Measurements from ENCODE around the gene MRGPRD.

The MRGPRD gene

GRCh38 chr11:68946416-68947090 lies 34.2 kb downstream of the MRGPRD start:
- ATAC-seq (ENCODE audit: insufficient read depth, low read depth) (no peak), DNase-seq (no peak)
- Histone ChIP-seq H3K4me1 (ENCODE audit: insufficient read depth, low read length) (no peaks in the 10 kb centered on the region), H2AFZ (ENCODE audit: low read depth, low read length) (no peak overlapping the region), H3K27me3 (ENCODE audit: insufficient read depth, low read length, poor library complexity) (no peaks in the 10 kb centered on the region), H3K4me2 (ENCODE audit: insufficient read depth, low read length) (no peak overlapping the region), H3K79me2 (ENCODE audit: insufficient read depth, low read length) (no peaks in the 10 kb centered on the region), H4K20me1 (ENCODE audit: insufficient read depth, low read length) (no peaks in the 10 kb centered on the region), H3K36me3 (ENCODE audit: insufficient read depth, low read length) (no peaks in the 10 kb centered on the region), H3K9ac (ENCODE audit: low read depth, low read length) (no peak overlapping the region), H3K9me3 (ENCODE audit: insufficient read depth, low read length, severe bottlenecking) (no peaks in the 10 kb centered on the region), H3K4me3 (ENCODE audit: low read depth in 1 of 2, low read length in 2 of 2) (no peak overlapping the region), H3K27ac (ENCODE audit: low read length) (no peak overlapping the region)
- no peak for TF ChIP-seq EZH2 (IDR thresholded peaks at IDR 0.05; ENCODE audit: borderline replicate concordance, low read depth, low read length, severe bottlenecking)
- no peak for TF ChIP-seq CTCF (IDR thresholded peaks at IDR 0.05; ENCODE audit: borderline replicate concordance, extremely low read depth, low read length, poor library complexity, severe bottlenecking)

- ATAC-seq (ENCODE audit: insufficient read depth, low read depth) (no peak), DNase-seq (no peak)
- no peak overlapping the region for H3K9ac ChIP-seq (ENCODE audit: low read depth, low read length)
- H3K36me3 ChIP-seq (ENCODE audit: insufficient read depth, low read length) = peaks cover 23% of the 10 kb centered on the region
- no peak overlapping the region for H3K4me3 ChIP-seq (ENCODE audit: low read depth in 1 of 2, low read length in 2 of 2)
- no peaks in the 10 kb centered on the region for H3K79me2 ChIP-seq (ENCODE audit: insufficient read depth, low read length)
- H3K9me3 ChIP-seq (ENCODE audit: insufficient read depth, low read length, severe bottlenecking) = no peaks in the 10 kb centered on the region
- H4K20me1 ChIP-seq (ENCODE audit: insufficient read depth, low read length) = 0 out of 2 replicates have a peak, but pooled peaks cover 6% of the 10 kb centered on the region
- H3K4me2 ChIP-seq (ENCODE audit: insufficient read depth, low read length) = no peak overlapping the region
- no peak overlapping the region for H2AFZ ChIP-seq (ENCODE audit: low read depth, low read length)
- H3K27ac ChIP-seq (ENCODE audit: low read length) = no peak overlapping the region
- no peaks in the 10 kb centered on the region for H3K4me1 ChIP-seq (ENCODE audit: insufficient read depth, low read length)
- no peaks in the 10 kb centered on the region for H3K27me3 ChIP-seq (ENCODE audit: insufficient read depth, low read length, poor library complexity)
- TF ChIP-seq EZH2 (IDR thresholded peaks at IDR 0.05; ENCODE audit: borderline replicate concordance, low read depth, low read length, severe bottlenecking) (no peak), CTCF (IDR thresholded peaks at IDR 0.05; ENCODE audit: borderline replicate concordance, extremely low read depth, low read length, poor library complexity, severe bottlenecking) (no peak)
These were observed 38.0 kb downstream of the MRGPRD start for GRCh38 chr11:68942751-68943271.

GRCh38 chr11:68942095-68942620 lies 38.6 kb downstream of the MRGPRD start:
- DNase-seq (no peak), ATAC-seq (ENCODE audit: insufficient read depth, low read depth) (no peak)
- H3K36me3 ChIP-seq (ENCODE audit: insufficient read depth, low read length) = peaks cover 29% of the 10 kb centered on the region
- TF ChIP-seq EZH2 (IDR thresholded peaks at IDR 0.05; ENCODE audit: borderline replicate concordance, low read depth, low read length, severe bottlenecking) (no peak), CTCF (IDR thresholded peaks at IDR 0.05; ENCODE audit: borderline replicate concordance, extremely low read depth, low read length, poor library complexity, severe bottlenecking) (no peak)
- H3K79me2 ChIP-seq (ENCODE audit: insufficient read depth, low read length) = no peaks in the 10 kb centered on the region
- no peak overlapping the region for H2AFZ ChIP-seq (ENCODE audit: low read depth, low read length)
- peaks cover 6% of the 10 kb centered on the region; the same call in 1 of the 2 replicates for H4K20me1 ChIP-seq (ENCODE audit: insufficient read depth, low read length)
- H3K4me2 ChIP-seq (ENCODE audit: insufficient read depth, low read length) = no peak overlapping the region
- no peaks in the 10 kb centered on the region for H3K4me1 ChIP-seq (ENCODE audit: insufficient read depth, low read length)
- no peaks in the 10 kb centered on the region for H3K9me3 ChIP-seq (ENCODE audit: insufficient read depth, low read length, severe bottlenecking)
- H3K4me3 ChIP-seq (ENCODE audit: low read depth in 1 of 2, low read length in 2 of 2) = no peak overlapping the region
- no peak overlapping the region for H3K27ac ChIP-seq (ENCODE audit: low read length)
- H3K27me3 ChIP-seq (ENCODE audit: insufficient read depth, low read length, poor library complexity) = no peaks in the 10 kb centered on the region
- no peak overlapping the region for H3K9ac ChIP-seq (ENCODE audit: low read depth, low read length)
